GM23338 (cell line): ENCODE results near the gene CACNB2. TPM values are rescaled to one million over a fixed set of nuclear protein-coding genes. Genes with fewer than 3 reads are reported as not detected.

Experiments used
- ATAC-seq: fragments of 200-7000 bp; cut with Tn5 transposase; 3 replicates; pipeline ENCODE4 v1.9.1; 2020
- DNase-seq: peaks from one replicate; pipeline ENCODE4 v3.0.0-alpha.2; 2015; ENCODE audit warnings: low spot score
- H2AFZ ChIP-seq: fragments of 200-600 bp; sonication (generic); 2 replicates; pipeline ENCODE4 v1.8.0; 2016; ENCODE audit warnings: antibody characterized with exemption, mild to moderate bottlenecking, moderate library complexity
- H3F3A ChIP-seq: fragments of 200-600 bp; sonication (generic); replicated peaks from 2 replicates; pipeline ENCODE4 v1.8.0; 2017; ENCODE audit warnings: antibody characterized with exemption, mixed run types, low read depth
- H3K27ac ChIP-seq: fragments of 200-600 bp; sonication (generic); 2 replicates; pipeline ENCODE4 v1.6.1; 2016; ENCODE audit warnings: low read depth
- H3K27me3 ChIP-seq: fragments of 200-600 bp; sonication (generic); 2 replicates; pipeline ENCODE4 v1.8.0; 2016; ENCODE audit warnings: mild to moderate bottlenecking, mixed run types, moderate library complexity; ENCODE audit not compliant: insufficient read depth
- H3K36me3 ChIP-seq: fragments of 200-600 bp; sonication (generic); 2 replicates; pipeline ENCODE4 v1.8.0; 2016; ENCODE audit warnings: mild to moderate bottlenecking; ENCODE audit not compliant: insufficient read depth
- H3K4me1 ChIP-seq: fragments of 200-600 bp; sonication (generic); 2 replicates; pipeline ENCODE4 v1.8.0; 2016; ENCODE audit warnings: mild to moderate bottlenecking, moderate library complexity; ENCODE audit not compliant: insufficient read depth
- H3K4me2 ChIP-seq: fragments of 200-600 bp; sonication (generic); 2 replicates; pipeline ENCODE4 v1.7.1; 2017; ENCODE audit warnings: mixed run types
- H3K4me3 ChIP-seq: fragments of 200-600 bp; sonication (generic); 2 replicates; pipeline ENCODE4 v1.6.1; 2016; ENCODE audit warnings: mixed run types
- H3K79me2 ChIP-seq: fragments of 200-600 bp; sonication (generic); replicated peaks from 2 replicates; pipeline ENCODE4 v1.8.0; 2017; ENCODE audit warnings: mild to moderate bottlenecking; ENCODE audit not compliant: insufficient read depth
- H3K9me2 ChIP-seq: fragments of 200-600 bp; sonication (generic); 2 replicates; pipeline ENCODE4 v1.8.0; 2017; ENCODE audit not compliant: insufficient read depth
- H4K20me1 ChIP-seq: fragments of 200-600 bp; sonication (generic); replicated peaks from 2 replicates; pipeline ENCODE4 v1.8.0; 2017; ENCODE audit warnings: mild to moderate bottlenecking; ENCODE audit not compliant: insufficient read depth
- H3K27ac Mint-ChIP-seq: 2 replicates; pipeline ENCODE4 v1.8.0; 2020; ENCODE audit warnings: inconsistent platforms, mild to moderate bottlenecking, moderate library complexity, mixed read lengths
- H3K27me3 Mint-ChIP-seq: 3 replicates; pipeline ENCODE4 v1.8.0; 2022; ENCODE audit warnings: low read depth, mild to moderate bottlenecking, moderate library complexity, mixed read lengths, inconsistent platforms; ENCODE audit not compliant: insufficient read depth, poor library complexity
- H3K36me3 Mint-ChIP-seq: 3 replicates; pipeline ENCODE4 v1.8.0; 2021; ENCODE audit warnings: low read depth, mild to moderate bottlenecking, inconsistent platforms, moderate library complexity, mixed read lengths
- H3K4me1 Mint-ChIP-seq: 3 replicates; pipeline ENCODE4 v1.8.0; 2020; ENCODE audit warnings: mild to moderate bottlenecking, inconsistent platforms, mixed read lengths
- H3K4me3 Mint-ChIP-seq: 3 replicates; pipeline ENCODE4 v1.8.0; 2021; ENCODE audit warnings: moderate library complexity, mild to moderate bottlenecking, inconsistent platforms, mixed read lengths
- H3K9me3 Mint-ChIP-seq: 3 replicates; pipeline ENCODE4 v1.8.0; 2020; ENCODE audit warnings: moderate library complexity, mild to moderate bottlenecking, inconsistent platforms, mixed read lengths
- CREB1 ChIP-seq: fragments of 250-450 bp; sonication (Bioruptor Pico); IDR thresholded peaks from 2 replicates; pipeline ENCODE4 v1.5.0; 2020; ENCODE audit warnings: low read depth, mild to moderate bottlenecking, moderate library complexity
- EZH2phosphoT487 ChIP-seq: fragments of 200-600 bp; sonication (generic); IDR thresholded peaks from one replicate; pipeline ENCODE4 v1.8.1; 2018; ENCODE audit warnings: antibody characterized with exemption; ENCODE audit not compliant: unreplicated experiment
- JUNB ChIP-seq: IDR thresholded peaks from one replicate; pipeline ENCODE4 v1.6.1; 2016; ENCODE audit warnings: antibody characterized with exemption; ENCODE audit not compliant: unreplicated experiment
- POLR2AphosphoS5 ChIP-seq: IDR thresholded peaks from 2 replicates; pipeline ENCODE4 v1.6.1; 2016; ENCODE audit warnings: antibody characterized with exemption, low read depth
- ZNF331 ChIP-seq: fragments of 250-450 bp; sonication (Bioruptor Pico); IDR thresholded peaks from 2 replicates; pipeline ENCODE4 v1.5.0; 2020; ENCODE audit warnings: low read depth, mild to moderate bottlenecking, moderate library complexity
- polyA plus RNA-seq: library from polyadenylated mRNA; unstranded; fragments of >200 nt; fragmentation: Nextera tagmentation; extraction: Ambion mirVana; gene quantifications from 2 replicates; pipeline ENCODE4 v1.2.1, GENCODE V29; 2016
- total RNA-seq: library from RNA; depleted of rRNA; stranded (reverse); fragments of >200 nt; shearing (Covaris generic); gene quantifications from 2 replicates; pipeline ENCODE4 v1.2.3, GENCODE V29; 2014
- TF ChIP-seq, protein P1 (sequence below), 2 experiments: fragments of 200-600 bp in 1 of 2; sonication (generic) in 1 of 2; conservative IDR thresholded peaks; 2 replicates each; pipeline versions ENCODE4 v1.5.1 to v1.6.1; 2016 to 2017; ENCODE audit warnings: antibody characterized with exemption in 2 of 2, low read depth in 2 of 2, mild to moderate bottlenecking in 2 of 2, moderate library complexity in 1 of 2
- TF ChIP-seq, protein P2 (sequence below): IDR thresholded peaks from one replicate; pipeline ENCODE4 v1.6.1; 2018; ENCODE audit warnings: antibody characterized with exemption; ENCODE audit not compliant: unreplicated experiment

The CACNB2 gene
- total and polyA plus RNA-seq, 2 experiments from 2014 or later = 5.0 to 5.9 TPM

DNA sequence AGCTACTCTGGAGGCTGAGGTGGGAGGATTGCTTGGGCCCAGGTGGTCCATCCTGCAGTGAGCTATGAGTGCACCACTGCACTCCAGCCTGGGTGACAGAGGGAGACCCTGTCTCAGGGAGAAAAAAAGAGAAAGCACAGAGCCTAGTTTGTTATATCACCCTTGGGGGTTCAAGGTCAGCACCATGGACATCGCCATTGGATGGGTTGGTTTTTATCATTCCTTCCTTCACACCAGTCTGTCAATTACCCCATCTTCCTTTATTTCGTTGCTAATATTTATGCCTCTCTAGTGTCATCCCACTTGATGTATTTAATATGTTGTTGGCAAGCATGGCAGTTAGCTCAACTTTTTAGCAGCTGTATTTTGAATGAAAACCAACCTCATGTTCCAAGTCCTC is 328.9 kb downstream of the CACNB2 start:
- Histone ChIP-seq H3K4me3 (no peak overlapping the region), H4K20me1 (no peaks in the 10 kb centered on the region), H3K4me1 (no peaks in the 10 kb centered on the region), H3K27ac (no peak overlapping the region), H3K9me2 (no peaks in the 10 kb centered on the region; the same call in 1 of the 2 replicates), H3F3A (no peaks in the 10 kb centered on the region), H3K79me2 (no peaks in the 10 kb centered on the region), H2AFZ (no peak overlapping the region), H3K4me2 (no peak overlapping the region), H3K36me3 (no peaks in the 10 kb centered on the region), H3K27me3 (no peaks in the 10 kb centered on the region)
- Mint-ChIP-seq H3K4me1 (peaks cover 4% of the 10 kb centered on the region; the same call in 2 of the 3 replicates), H3K27me3 (peaks cover 2% of the 10 kb centered on the region), H3K27ac (no peak overlapping the region), H3K4me3 (no peak overlapping the region), H3K9me3 (no peaks in the 10 kb centered on the region; the same call in 2 of the 3 replicates), H3K36me3 (no peaks in the 10 kb centered on the region)
- ATAC-seq = no peak
- no peak for DNase-seq
- TF ChIP-seq POLR2AphosphoS5 = no peak
- TF ChIP-seq, protein P1, sequence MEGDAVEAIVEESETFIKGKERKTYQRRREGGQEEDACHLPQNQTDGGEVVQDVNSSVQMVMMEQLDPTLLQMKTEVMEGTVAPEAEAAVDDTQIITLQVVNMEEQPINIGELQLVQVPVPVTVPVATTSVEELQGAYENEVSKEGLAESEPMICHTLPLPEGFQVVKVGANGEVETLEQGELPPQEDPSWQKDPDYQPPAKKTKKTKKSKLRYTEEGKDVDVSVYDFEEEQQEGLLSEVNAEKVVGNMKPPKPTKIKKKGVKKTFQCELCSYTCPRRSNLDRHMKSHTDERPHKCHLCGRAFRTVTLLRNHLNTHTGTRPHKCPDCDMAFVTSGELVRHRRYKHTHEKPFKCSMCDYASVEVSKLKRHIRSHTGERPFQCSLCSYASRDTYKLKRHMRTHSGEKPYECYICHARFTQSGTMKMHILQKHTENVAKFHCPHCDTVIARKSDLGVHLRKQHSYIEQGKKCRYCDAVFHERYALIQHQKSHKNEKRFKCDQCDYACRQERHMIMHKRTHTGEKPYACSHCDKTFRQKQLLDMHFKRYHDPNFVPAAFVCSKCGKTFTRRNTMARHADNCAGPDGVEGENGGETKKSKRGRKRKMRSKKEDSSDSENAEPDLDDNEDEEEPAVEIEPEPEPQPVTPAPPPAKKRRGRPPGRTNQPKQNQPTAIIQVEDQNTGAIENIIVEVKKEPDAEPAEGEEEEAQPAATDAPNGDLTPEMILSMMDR (conservative IDR thresholded peaks at IDR 0.05; ENCODE audit: low read depth in 2 of 2) = no peak
- TF ChIP-seq JUNB = no peak
- no peak for TF ChIP-seq EZH2phosphoT487
- TF ChIP-seq, protein P2, sequence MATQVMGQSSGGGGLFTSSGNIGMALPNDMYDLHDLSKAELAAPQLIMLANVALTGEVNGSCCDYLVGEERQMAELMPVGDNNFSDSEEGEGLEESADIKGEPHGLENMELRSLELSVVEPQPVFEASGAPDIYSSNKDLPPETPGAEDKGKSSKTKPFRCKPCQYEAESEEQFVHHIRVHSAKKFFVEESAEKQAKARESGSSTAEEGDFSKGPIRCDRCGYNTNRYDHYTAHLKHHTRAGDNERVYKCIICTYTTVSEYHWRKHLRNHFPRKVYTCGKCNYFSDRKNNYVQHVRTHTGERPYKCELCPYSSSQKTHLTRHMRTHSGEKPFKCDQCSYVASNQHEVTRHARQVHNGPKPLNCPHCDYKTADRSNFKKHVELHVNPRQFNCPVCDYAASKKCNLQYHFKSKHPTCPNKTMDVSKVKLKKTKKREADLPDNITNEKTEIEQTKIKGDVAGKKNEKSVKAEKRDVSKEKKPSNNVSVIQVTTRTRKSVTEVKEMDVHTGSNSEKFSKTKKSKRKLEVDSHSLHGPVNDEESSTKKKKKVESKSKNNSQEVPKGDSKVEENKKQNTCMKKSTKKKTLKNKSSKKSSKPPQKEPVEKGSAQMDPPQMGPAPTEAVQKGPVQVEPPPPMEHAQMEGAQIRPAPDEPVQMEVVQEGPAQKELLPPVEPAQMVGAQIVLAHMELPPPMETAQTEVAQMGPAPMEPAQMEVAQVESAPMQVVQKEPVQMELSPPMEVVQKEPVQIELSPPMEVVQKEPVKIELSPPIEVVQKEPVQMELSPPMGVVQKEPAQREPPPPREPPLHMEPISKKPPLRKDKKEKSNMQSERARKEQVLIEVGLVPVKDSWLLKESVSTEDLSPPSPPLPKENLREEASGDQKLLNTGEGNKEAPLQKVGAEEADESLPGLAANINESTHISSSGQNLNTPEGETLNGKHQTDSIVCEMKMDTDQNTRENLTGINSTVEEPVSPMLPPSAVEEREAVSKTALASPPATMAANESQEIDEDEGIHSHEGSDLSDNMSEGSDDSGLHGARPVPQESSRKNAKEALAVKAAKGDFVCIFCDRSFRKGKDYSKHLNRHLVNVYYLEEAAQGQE = peak; percentile 68

DNA sequence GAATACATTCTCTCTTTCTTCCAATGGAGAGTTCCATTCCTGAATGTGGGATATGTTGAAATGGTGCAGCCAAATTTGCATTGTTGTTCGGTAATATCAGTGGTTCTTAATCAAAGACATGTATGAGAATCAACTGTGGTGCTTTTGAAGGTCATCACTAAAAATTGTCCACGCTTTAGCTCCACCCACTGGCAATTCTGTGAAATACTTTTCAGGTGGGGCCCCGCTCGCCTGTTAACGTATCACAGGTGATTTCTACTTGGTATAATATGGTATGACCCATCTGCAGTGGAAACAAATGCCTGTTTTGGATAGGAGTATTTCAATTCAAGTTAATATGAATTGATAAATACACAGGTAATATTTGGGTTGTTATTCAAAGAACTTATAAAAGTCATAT is 332.8 kb downstream of the CACNB2 start:
- DNase-seq = peak; percentile 25

More for the DNA sequence above, 332.8 kb downstream of the CACNB2 start:
- Mint-ChIP-seq H3K27me3 (peaks cover 2% of the 10 kb centered on the region), H3K9me3 (no peaks in the 10 kb centered on the region), H3K4me3 (no peak overlapping the region), H3K4me1 (peaks cover 17% of the 10 kb centered on the region), H3K27ac (no peak overlapping the region), H3K36me3 (no peaks in the 10 kb centered on the region)
- Histone ChIP-seq H3K36me3 (no peaks in the 10 kb centered on the region), H3F3A (no peaks in the 10 kb centered on the region), H3K9me2 (peaks cover 11% of the 10 kb centered on the region), H3K4me2 (no peak overlapping the region), H3K4me3 (no peak overlapping the region), H4K20me1 (no peaks in the 10 kb centered on the region), H3K4me1 (peaks cover 5% of the 10 kb centered on the region), H3K79me2 (no peaks in the 10 kb centered on the region), H3K27ac (no peak overlapping the region), H3K27me3 (no peaks in the 10 kb centered on the region), H2AFZ (no peak overlapping the region)
- no peak for ATAC-seq
- TF ChIP-seq, protein P1 (conservative IDR thresholded peaks at IDR 0.05; ENCODE audit: low read depth in 2 of 2) = peak; percentile 43 to 54
- TF ChIP-seq CREB1 (no peak), ZNF331 (no peak)
